ENCODE data around the gene ZNF580.

The ZNF580 gene

DNA sequence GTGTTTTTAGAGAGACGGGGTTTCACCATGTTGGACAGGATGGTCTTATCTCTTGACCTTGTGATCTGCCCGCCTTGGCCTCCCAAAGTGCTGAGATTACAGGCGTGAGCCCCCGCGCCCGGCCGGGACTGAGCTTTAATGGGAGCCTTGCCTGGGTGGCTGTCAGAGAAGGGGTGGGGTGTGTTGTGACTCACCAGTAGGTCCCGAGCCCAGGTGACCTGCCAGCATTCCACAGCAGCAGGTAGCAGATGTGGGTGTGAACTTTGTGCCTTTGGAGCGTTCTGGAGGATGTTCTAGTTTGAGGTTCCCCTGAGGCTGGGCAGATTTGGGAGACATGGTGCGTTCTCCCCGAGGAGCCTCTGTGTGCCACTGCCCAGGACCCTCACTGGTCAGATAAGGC is 27.2 kb downstream of the ZNF580 start:
- no peak for ATAC-seq

DNA sequence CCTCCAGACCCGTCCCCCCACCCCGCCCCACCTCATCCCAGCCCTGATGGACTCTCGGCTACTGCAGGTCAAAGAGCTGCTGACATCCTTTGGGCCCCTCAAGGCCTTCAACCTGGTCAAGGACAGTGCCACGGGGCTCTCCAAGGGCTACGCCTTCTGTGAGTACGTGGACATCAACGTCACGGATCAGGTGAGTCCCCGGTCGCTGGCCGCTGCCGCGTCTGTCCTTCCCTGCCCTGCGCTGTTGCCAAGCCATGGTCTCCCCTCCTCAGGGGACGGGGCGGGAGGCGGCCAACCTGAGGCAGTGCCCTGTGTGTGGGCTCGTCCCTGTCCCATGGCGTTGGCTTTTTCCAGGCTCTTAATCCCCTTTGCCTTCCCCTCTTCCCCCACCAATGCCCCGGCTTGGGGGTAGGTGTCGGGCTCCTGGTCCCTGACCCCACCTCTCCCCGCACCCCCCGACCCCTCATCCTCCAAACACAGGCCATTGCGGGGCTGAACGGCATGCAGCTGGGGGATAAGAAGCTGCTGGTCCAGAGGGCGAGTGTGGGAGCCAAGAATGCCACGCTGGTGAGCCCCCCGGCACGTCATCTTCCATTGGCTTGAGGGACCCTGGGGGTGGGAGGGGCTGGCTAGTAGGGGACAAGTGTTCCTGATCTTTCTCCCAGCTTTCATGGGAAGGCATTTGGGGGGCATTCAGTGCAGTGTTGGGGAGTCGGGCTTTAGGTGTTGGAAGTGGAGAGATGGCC is 28.0 kb downstream of the ZNF580 start:
- no peak for ATAC-seq
- TF ChIP-seq TCF4 (CRISPR knock-in tag; IDR thresholded peaks at IDR 0.05; ENCODE audit: borderline replicate concordance) (no peak), SNAI2 (CRISPR knock-in tag; IDR thresholded peaks at IDR 0.05) (no peak), ARNTL (CRISPR knock-in tag; IDR thresholded peaks at IDR 0.05; ENCODE audit: borderline replicate concordance, low read depth) (no peak), PPARA (CRISPR knock-in tag; IDR thresholded peaks at IDR 0.05; ENCODE audit: borderline replicate concordance) (no peak), ESRRG (CRISPR knock-in tag; IDR thresholded peaks at IDR 0.05) (no peak)

More for the DNA sequence above, 27.2 kb downstream of the ZNF580 start:
- TF ChIP-seq, protein P1, sequence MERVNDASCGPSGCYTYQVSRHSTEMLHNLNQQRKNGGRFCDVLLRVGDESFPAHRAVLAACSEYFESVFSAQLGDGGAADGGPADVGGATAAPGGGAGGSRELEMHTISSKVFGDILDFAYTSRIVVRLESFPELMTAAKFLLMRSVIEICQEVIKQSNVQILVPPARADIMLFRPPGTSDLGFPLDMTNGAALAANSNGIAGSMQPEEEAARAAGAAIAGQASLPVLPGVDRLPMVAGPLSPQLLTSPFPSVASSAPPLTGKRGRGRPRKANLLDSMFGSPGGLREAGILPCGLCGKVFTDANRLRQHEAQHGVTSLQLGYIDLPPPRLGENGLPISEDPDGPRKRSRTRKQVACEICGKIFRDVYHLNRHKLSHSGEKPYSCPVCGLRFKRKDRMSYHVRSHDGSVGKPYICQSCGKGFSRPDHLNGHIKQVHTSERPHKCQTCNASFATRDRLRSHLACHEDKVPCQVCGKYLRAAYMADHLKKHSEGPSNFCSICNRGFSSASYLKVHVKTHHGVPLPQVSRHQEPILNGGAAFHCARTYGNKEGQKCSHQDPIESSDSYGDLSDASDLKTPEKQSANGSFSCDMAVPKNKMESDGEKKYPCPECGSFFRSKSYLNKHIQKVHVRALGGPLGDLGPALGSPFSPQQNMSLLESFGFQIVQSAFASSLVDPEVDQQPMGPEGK (CRISPR knock-in tag; IDR thresholded peaks at IDR 0.05; ENCODE audit: borderline replicate concordance), result no peak
- TF ChIP-seq, protein P2, sequence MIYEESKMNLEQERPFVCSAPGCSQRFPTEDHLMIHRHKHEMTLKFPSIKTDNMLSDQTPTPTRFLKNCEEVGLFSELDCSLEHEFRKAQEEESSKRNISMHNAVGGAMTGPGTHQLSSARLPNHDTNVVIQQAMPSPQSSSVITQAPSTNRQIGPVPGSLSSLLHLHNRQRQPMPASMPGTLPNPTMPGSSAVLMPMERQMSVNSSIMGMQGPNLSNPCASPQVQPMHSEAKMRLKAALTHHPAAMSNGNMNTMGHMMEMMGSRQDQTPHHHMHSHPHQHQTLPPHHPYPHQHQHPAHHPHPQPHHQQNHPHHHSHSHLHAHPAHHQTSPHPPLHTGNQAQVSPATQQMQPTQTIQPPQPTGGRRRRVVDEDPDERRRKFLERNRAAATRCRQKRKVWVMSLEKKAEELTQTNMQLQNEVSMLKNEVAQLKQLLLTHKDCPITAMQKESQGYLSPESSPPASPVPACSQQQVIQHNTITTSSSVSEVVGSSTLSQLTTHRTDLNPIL (CRISPR knock-in tag; IDR thresholded peaks at IDR 0.05; ENCODE audit: low read depth), result no peak
- no peak for TF ChIP-seq ZNF8 (CRISPR knock-in tag; IDR thresholded peaks at IDR 0.05)
- no peak for TF ChIP-seq ZNF70 (CRISPR knock-in tag; IDR thresholded peaks at IDR 0.05)
- no peak for TF ChIP-seq ZFP30 (CRISPR knock-in tag; IDR thresholded peaks at IDR 0.05)
- TF ChIP-seq TOX (CRISPR knock-in tag; IDR thresholded peaks at IDR 0.05; ENCODE audit: borderline replicate concordance), result no peak
- no peak for TF ChIP-seq ZNF565 (CRISPR knock-in tag; conservative IDR thresholded peaks at IDR 0.05; ENCODE audit: low read depth)
- TF ChIP-seq RARB (CRISPR knock-in tag; IDR thresholded peaks at IDR 0.05), result no peak
- TF ChIP-seq GLIS3 (CRISPR knock-in tag; IDR thresholded peaks at IDR 0.05), result no peak

GRCh38 chr19:55669418-55670279 is 28.8 kb downstream of the ZNF580 start:
- TF ChIP-seq ARNTL (CRISPR knock-in tag; IDR thresholded peaks at IDR 0.05; ENCODE audit: borderline replicate concordance, low read depth), result no peak
- no peak for TF ChIP-seq ZNF70 (CRISPR knock-in tag; IDR thresholded peaks at IDR 0.05)
- no peak for TF ChIP-seq TOX (CRISPR knock-in tag; IDR thresholded peaks at IDR 0.05; ENCODE audit: borderline replicate concordance)
- no peak for TF ChIP-seq PPARA (CRISPR knock-in tag; IDR thresholded peaks at IDR 0.05; ENCODE audit: borderline replicate concordance)
- TF ChIP-seq, protein P2 (CRISPR knock-in tag; IDR thresholded peaks at IDR 0.05; ENCODE audit: low read depth), result no peak
- no peak for TF ChIP-seq POU6F1 (CRISPR knock-in tag; IDR thresholded peaks at IDR 0.05; ENCODE audit: borderline replicate concordance, low read depth)
- TF ChIP-seq, protein P1 (CRISPR knock-in tag; IDR thresholded peaks at IDR 0.05; ENCODE audit: borderline replicate concordance), result no peak
- TF ChIP-seq ISL1 (CRISPR knock-in tag; IDR thresholded peaks at IDR 0.05), result no peak
- no peak for ATAC-seq
